Astrocyte of the cerebellum (primary cell): ENCODE results near the gene GAB1.

Experiments used
- DNase-seq: peaks from one replicate; pipeline ENCODE4 v3.0.0-alpha.2; 2011; ENCODE audit warnings: low read depth
- H3K4me3 ChIP-seq: 2 replicates; pipeline ENCODE4 v1.5.1; 2011; ENCODE audit warnings: mild to moderate bottlenecking, low read depth, low read length, moderate library complexity
- CTCF ChIP-seq: IDR thresholded peaks from 2 replicates; pipeline ENCODE4 v1.5.1; 2012; ENCODE audit warnings: low read length, low read depth, moderate library complexity, mild to moderate bottlenecking; ENCODE audit errors: missing control alignments
- in situ Hi-C: cut with HindIII; loops from 2 replicates; pipeline ENCODE4 v1.10.0; 2017; ENCODE audit warnings: low sequenced_read_pairs

The GAB1 gene

GRCh38 chr4:143389579-143390195, 53.0 kb downstream of the GAB1 start:
- in situ Hi-C loops = loop anchor here (5.0 kb wide), 1 partner anchor 57 kb away; no protein-coding TSS in a partner anchor
- H3K4me3 ChIP-seq = no peak overlapping the region
- TF ChIP-seq CTCF = no peak
- DNase-seq = no peak

GRCh38 chr4:143390764-143391163, 54.1 kb downstream of the GAB1 start:
- no peak for TF ChIP-seq CTCF
- no peak overlapping the region for H3K4me3 ChIP-seq
- no peak for DNase-seq
- in situ Hi-C loops = no loop called here

GRCh38 chr4:143391261-143391660, 54.6 kb downstream of the GAB1 start:
- DNase-seq = no peak
- no peak for TF ChIP-seq CTCF
- H3K4me3 ChIP-seq = no peak overlapping the region
- in situ Hi-C loops = no loop called here

GRCh38 chr4:143391895-143392294, 55.2 kb downstream of the GAB1 start:
- TF ChIP-seq CTCF = no peak
- in situ Hi-C loops = no loop called here
- no peak overlapping the region for H3K4me3 ChIP-seq
- no peak for DNase-seq

- in situ Hi-C loops = no loop called here
- no peak for DNase-seq
- no peak overlapping the region for H3K4me3 ChIP-seq
- TF ChIP-seq CTCF = no peak
These were observed 56.5 kb downstream of the GAB1 start for GRCh38 chr4:143393195-143393594.

GRCh38 chr4:143394739-143395453, 58.2 kb downstream of the GAB1 start:
- DNase-seq = no peak
- no peak overlapping the region for H3K4me3 ChIP-seq
- TF ChIP-seq CTCF = no peak
- in situ Hi-C loops = no loop called here
